ENCODE data around the gene OSCP1.

The OSCP1 gene

DNA sequence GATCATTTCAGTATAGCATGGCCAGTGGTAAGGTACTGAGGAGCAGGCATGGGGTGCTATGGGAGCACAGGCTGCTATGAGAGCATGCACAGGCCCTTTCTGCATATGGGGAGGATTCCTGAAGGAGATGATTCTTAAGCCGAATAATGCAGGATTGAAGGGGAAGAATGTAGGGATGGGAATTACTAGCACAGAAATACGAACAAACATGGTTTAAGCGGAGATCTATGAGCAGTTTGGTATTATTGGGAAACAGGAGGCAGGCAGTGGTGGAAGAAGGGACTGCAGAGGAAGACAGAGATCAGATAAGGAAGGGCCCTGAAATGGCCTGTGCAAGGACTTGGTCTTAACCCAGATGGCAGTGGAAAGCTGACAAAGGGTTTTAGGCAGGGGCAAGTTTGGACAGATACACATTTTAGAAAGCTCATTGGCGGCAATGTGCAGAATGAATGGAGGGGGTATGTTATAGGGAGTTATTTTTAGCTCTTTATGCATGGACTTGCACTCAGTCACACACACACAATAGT is 1.7 kb downstream of the OSCP1 start:
- H2BK120ac ChIP-seq (ENCODE audit: low read depth, low read length) = no peak overlapping the region
- H3K9ac ChIP-seq (ENCODE audit: low read length) = no peak overlapping the region
- no peaks in the 10 kb centered on the region for H3K27me3 ChIP-seq (ENCODE audit: insufficient read depth, low read length, poor library complexity)
- H3K79me2 ChIP-seq (ENCODE audit: control insufficient read depth, insufficient read depth, low read length) = no peaks in the 10 kb centered on the region
- no CpG with 5 or more reads among the region's 4 CpGs for WGBS (ENCODE audit: extremely low coverage, insufficient coverage, low lambda C conversion rate)
- no peak overlapping the region for H3K18ac ChIP-seq (ENCODE audit: low read length)
- H3K4ac ChIP-seq (ENCODE audit: low read depth, low read length) = no peak overlapping the region
- no peak overlapping the region for H3K4me2 ChIP-seq (ENCODE audit: low read length)
- no peak overlapping the region for H2BK15ac ChIP-seq (replicated peaks; ENCODE audit: low read depth)
- H3K79me1 ChIP-seq (ENCODE audit: low read length) = no peaks in the 10 kb centered on the region
- peak; percentile 40 for DNase-seq
- H3K23ac ChIP-seq (ENCODE audit: low read length) = no peak overlapping the region
- no peak overlapping the region for H2BK5ac ChIP-seq (ENCODE audit: low read length)
- no peak overlapping the region for H3K27ac ChIP-seq (ENCODE audit: low read depth, low read length)
- H3K36me3 ChIP-seq (ENCODE audit: control insufficient read depth, insufficient read depth, low read length) = no peaks in the 10 kb centered on the region
- no peak overlapping the region for H4K5ac ChIP-seq (ENCODE audit: low read length)
- no peak overlapping the region for H2AK5ac ChIP-seq (ENCODE audit: low read length)
- no peaks in the 10 kb centered on the region for H3K4me1 ChIP-seq (ENCODE audit: control insufficient read depth, low read depth, low read length)
- no peak overlapping the region for H3K4me3 ChIP-seq (ENCODE audit: low read length)
- H4K8ac ChIP-seq (ENCODE audit: low read depth, low read length) = no peak overlapping the region
- no peak overlapping the region for H3K56ac ChIP-seq (ENCODE audit: low read length)

DNA sequence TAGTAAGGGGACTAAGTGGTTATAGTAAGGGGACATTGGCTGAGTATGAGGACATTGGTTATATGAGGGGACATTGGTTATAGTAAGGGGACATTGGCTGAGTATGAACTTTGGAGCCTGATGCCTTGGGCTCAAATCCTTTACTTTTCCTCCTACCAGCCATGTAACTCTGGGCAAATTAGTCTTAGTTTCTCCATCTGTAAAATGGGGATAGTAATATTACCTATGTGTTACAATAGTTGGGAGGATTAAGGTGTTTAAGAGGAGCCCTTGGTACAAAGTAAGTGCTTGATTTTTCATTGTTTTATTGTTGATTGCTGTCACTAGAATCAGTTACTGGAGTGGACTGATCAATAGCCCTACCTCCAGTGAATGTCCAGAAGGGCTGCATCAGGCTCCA is 2.8 kb downstream of the OSCP1 start:
- Histone ChIP-seq H3K36me3 (ENCODE audit: control insufficient read depth, insufficient read depth, low read length) (no peaks in the 10 kb centered on the region), H2BK120ac (ENCODE audit: low read depth, low read length) (no peak overlapping the region), H3K79me1 (ENCODE audit: low read length) (no peaks in the 10 kb centered on the region), H3K4me1 (ENCODE audit: control insufficient read depth, low read depth, low read length) (no peaks in the 10 kb centered on the region), H3K27ac (ENCODE audit: low read depth, low read length) (no peak overlapping the region), H2BK5ac (ENCODE audit: low read length) (no peak overlapping the region), H3K4me2 (ENCODE audit: low read length) (no peak overlapping the region), H3K4me3 (ENCODE audit: low read length) (no peak overlapping the region), H3K27me3 (ENCODE audit: insufficient read depth, low read length, poor library complexity) (no peaks in the 10 kb centered on the region), H3K4ac (ENCODE audit: low read depth, low read length) (no peak overlapping the region), H2AK5ac (ENCODE audit: low read length) (no peak overlapping the region), H3K9ac (ENCODE audit: low read length) (no peak overlapping the region), H3K56ac (ENCODE audit: low read length) (no peak overlapping the region), H4K5ac (ENCODE audit: low read length) (no peak overlapping the region), H3K79me2 (ENCODE audit: control insufficient read depth, insufficient read depth, low read length) (no peaks in the 10 kb centered on the region), H3K23ac (ENCODE audit: low read length) (no peak overlapping the region), H4K8ac (ENCODE audit: low read depth, low read length) (no peak overlapping the region), H3K18ac (ENCODE audit: low read length) (no peak overlapping the region), H2BK15ac (replicated peaks; ENCODE audit: low read depth) (no peak overlapping the region)
- no peak for DNase-seq

DNA sequence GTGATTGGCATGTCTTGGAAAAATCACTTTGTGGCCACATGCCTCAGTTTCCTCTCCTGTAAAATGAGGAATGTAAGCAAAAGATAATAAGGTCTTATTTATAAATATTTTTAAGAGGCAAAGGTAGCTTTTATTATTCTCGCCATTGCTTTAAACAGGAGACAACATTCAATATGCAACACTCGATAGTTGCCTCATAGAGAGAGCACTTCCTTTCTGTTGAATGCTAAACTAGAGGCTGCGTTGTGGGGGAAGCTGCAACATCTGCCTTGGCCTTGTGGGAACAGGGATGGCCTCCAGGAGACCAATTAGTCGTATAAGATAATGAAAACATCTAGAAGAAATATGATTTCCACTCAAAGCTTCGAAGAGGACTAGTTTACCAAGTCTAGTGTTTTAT is 3.5 kb downstream of the OSCP1 start:
- Histone ChIP-seq H3K79me1 (ENCODE audit: low read length) (no peaks in the 10 kb centered on the region), H3K4ac (ENCODE audit: low read depth, low read length) (no peak overlapping the region), H4K5ac (ENCODE audit: low read length) (no peak overlapping the region), H3K27ac (ENCODE audit: low read depth, low read length) (no peak overlapping the region), H3K9ac (ENCODE audit: low read length) (no peak overlapping the region), H2AK5ac (ENCODE audit: low read length) (no peak overlapping the region), H2BK15ac (replicated peaks; ENCODE audit: low read depth) (no peak overlapping the region), H3K79me2 (ENCODE audit: control insufficient read depth, insufficient read depth, low read length) (no peaks in the 10 kb centered on the region), H3K23ac (ENCODE audit: low read length) (no peak overlapping the region), H3K27me3 (ENCODE audit: insufficient read depth, low read length, poor library complexity) (no peaks in the 10 kb centered on the region), H3K4me1 (ENCODE audit: control insufficient read depth, low read depth, low read length) (no peaks in the 10 kb centered on the region), H3K4me3 (ENCODE audit: low read length) (no peak overlapping the region), H3K56ac (ENCODE audit: low read length) (no peak overlapping the region), H4K8ac (ENCODE audit: low read depth, low read length) (no peak overlapping the region), H3K18ac (ENCODE audit: low read length) (no peak overlapping the region), H3K36me3 (ENCODE audit: control insufficient read depth, insufficient read depth, low read length) (no peaks in the 10 kb centered on the region), H2BK120ac (ENCODE audit: low read depth, low read length) (no peak overlapping the region), H3K4me2 (ENCODE audit: low read length) (no peak overlapping the region), H2BK5ac (ENCODE audit: low read length) (no peak overlapping the region)
- no CpG with 5 or more reads among the region's 5 CpGs for WGBS (ENCODE audit: extremely low coverage, insufficient coverage, low lambda C conversion rate)
- no peak for DNase-seq

DNA sequence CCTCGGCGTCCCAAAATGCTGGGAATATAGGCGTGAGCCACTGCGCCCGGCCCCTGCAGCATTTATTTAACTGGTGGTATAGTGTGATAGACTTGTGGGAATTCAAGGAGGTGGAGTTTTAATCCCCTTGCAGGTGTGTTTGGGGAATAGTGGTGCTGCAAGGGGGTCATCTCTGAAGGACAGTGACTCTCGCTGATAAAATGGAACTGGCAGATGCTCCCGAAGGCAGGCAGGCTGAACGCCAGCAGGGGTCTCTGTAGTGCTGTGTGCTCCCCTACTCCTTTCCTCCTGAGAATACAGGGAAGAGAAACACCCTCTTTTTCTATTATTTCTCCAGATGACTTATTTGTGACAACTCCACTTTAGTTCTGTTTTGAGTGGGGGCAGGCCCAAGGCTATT is 4.0 kb downstream of the OSCP1 start:
- H3K79me1 ChIP-seq (ENCODE audit: low read length) = no peaks in the 10 kb centered on the region
- no peak overlapping the region for H3K27ac ChIP-seq (ENCODE audit: low read depth, low read length)
- no peak overlapping the region for H3K18ac ChIP-seq (ENCODE audit: low read length)
- no peak overlapping the region for H2BK120ac ChIP-seq (ENCODE audit: low read depth, low read length)
- H3K23ac ChIP-seq (ENCODE audit: low read length) = no peak overlapping the region
- H2BK5ac ChIP-seq (ENCODE audit: low read length) = no peak overlapping the region
- no peaks in the 10 kb centered on the region for H3K36me3 ChIP-seq (ENCODE audit: control insufficient read depth, insufficient read depth, low read length)
- no peak overlapping the region for H3K4me3 ChIP-seq (ENCODE audit: low read length)
- no peak overlapping the region for H2AK5ac ChIP-seq (ENCODE audit: low read length)
- no peaks in the 10 kb centered on the region for H3K27me3 ChIP-seq (ENCODE audit: insufficient read depth, low read length, poor library complexity)
- peak; percentile 74 for DNase-seq
- no peaks in the 10 kb centered on the region for H3K4me1 ChIP-seq (ENCODE audit: control insufficient read depth, low read depth, low read length)
- H4K8ac ChIP-seq (ENCODE audit: low read depth, low read length) = no peak overlapping the region
- H3K4me2 ChIP-seq (ENCODE audit: low read length) = no peak overlapping the region
- no peak overlapping the region for H3K56ac ChIP-seq (ENCODE audit: low read length)
- no peaks in the 10 kb centered on the region for H3K79me2 ChIP-seq (ENCODE audit: control insufficient read depth, insufficient read depth, low read length)
- H3K9ac ChIP-seq (ENCODE audit: low read length) = no peak overlapping the region
- no peak overlapping the region for H2BK15ac ChIP-seq (replicated peaks; ENCODE audit: low read depth)
- H3K4ac ChIP-seq (ENCODE audit: low read depth, low read length) = no peak overlapping the region
- WGBS (ENCODE audit: extremely low coverage, insufficient coverage, low lambda C conversion rate) = no CpG with 5 or more reads among the region's 8 CpGs
- no peak overlapping the region for H4K5ac ChIP-seq (ENCODE audit: low read length)

DNA sequence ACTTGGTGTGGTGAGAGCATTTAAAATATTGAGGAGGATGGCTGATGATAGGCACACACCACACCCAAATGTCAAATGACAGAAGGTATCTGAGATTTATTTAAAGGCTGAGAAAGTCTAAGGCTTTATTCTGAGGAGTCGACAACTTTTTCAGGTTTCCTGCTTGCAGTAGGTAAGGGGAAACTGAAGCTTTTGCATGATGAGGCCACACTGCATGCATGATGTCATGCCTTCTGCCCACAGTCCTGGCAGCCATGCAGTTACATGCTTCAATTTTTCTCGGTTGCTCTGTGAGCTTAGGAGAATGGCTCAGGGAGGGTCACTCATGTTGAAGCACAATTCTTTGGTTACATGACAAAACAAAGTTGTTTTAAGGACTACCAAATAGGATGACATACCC is 7.0 kb downstream of the OSCP1 start:
- no peak overlapping the region for H2BK5ac ChIP-seq (ENCODE audit: low read length)
- H3K18ac ChIP-seq (ENCODE audit: low read length) = no peak overlapping the region
- H4K5ac ChIP-seq (ENCODE audit: low read length) = no peak overlapping the region
- no peaks in the 10 kb centered on the region for H3K27me3 ChIP-seq (ENCODE audit: insufficient read depth, low read length, poor library complexity)
- no peak overlapping the region for H3K27ac ChIP-seq (ENCODE audit: low read depth, low read length)
- H2AK5ac ChIP-seq (ENCODE audit: low read length) = no peak overlapping the region
- H3K36me3 ChIP-seq (ENCODE audit: control insufficient read depth, insufficient read depth, low read length) = no peaks in the 10 kb centered on the region
- H4K8ac ChIP-seq (ENCODE audit: low read depth, low read length) = no peak overlapping the region
- no peak overlapping the region for H2BK120ac ChIP-seq (ENCODE audit: low read depth, low read length)
- H2BK15ac ChIP-seq (replicated peaks; ENCODE audit: low read depth) = no peak overlapping the region
- no peak overlapping the region for H3K4me3 ChIP-seq (ENCODE audit: low read length)
- H3K9ac ChIP-seq (ENCODE audit: low read length) = no peak overlapping the region
- H3K4me1 ChIP-seq (ENCODE audit: control insufficient read depth, low read depth, low read length) = peaks cover 4% of the 10 kb centered on the region
- H3K79me1 ChIP-seq (ENCODE audit: low read length) = no peaks in the 10 kb centered on the region
- no peak for DNase-seq
- WGBS (ENCODE audit: extremely low coverage, insufficient coverage, low lambda C conversion rate) = no CpG with 5 or more reads among the region's 2 CpGs
- H3K4ac ChIP-seq (ENCODE audit: low read depth, low read length) = no peak overlapping the region
- no peak overlapping the region for H3K4me2 ChIP-seq (ENCODE audit: low read length)
- no peak overlapping the region for H3K56ac ChIP-seq (ENCODE audit: low read length)
- H3K79me2 ChIP-seq (ENCODE audit: control insufficient read depth, insufficient read depth, low read length) = no peaks in the 10 kb centered on the region
- H3K23ac ChIP-seq (ENCODE audit: low read length) = no peak overlapping the region

DNA sequence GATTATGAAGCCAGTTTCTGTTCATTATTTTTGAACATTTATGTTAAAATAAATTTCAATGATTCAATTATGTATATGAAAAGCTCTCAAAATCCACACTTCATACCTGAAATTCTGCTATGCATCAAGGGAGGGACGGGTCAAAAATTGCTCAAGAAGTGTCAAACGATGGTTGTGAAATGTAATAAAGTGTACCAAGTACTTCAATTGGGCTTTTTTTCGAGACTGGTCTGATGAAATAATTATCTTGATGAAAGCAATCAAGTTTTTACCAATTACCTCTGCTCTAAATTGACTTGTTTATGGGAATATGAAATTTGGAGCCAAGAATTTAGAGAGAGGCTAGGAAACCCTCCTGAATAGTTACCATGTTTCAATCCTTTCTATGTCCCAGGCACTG is 7.9 kb downstream of the OSCP1 start:
- no peak overlapping the region for H2BK5ac ChIP-seq (ENCODE audit: low read length)
- no peak for DNase-seq
- no CpG with 5 or more reads among the region's 3 CpGs for WGBS (ENCODE audit: extremely low coverage, insufficient coverage, low lambda C conversion rate)

More for the DNA sequence above, 7.9 kb downstream of the OSCP1 start:
- Histone ChIP-seq H3K27me3 (ENCODE audit: insufficient read depth, low read length, poor library complexity) (no peaks in the 10 kb centered on the region), H3K4ac (ENCODE audit: low read depth, low read length) (no peak overlapping the region), H4K8ac (ENCODE audit: low read depth, low read length) (no peak overlapping the region), H3K27ac (ENCODE audit: low read depth, low read length) (no peak overlapping the region), H3K79me2 (ENCODE audit: control insufficient read depth, insufficient read depth, low read length) (no peaks in the 10 kb centered on the region), H3K56ac (ENCODE audit: low read length) (no peak overlapping the region), H2BK15ac (replicated peaks; ENCODE audit: low read depth) (no peak overlapping the region), H3K79me1 (ENCODE audit: low read length) (no peaks in the 10 kb centered on the region), H2AK5ac (ENCODE audit: low read length) (no peak overlapping the region), H3K4me1 (ENCODE audit: control insufficient read depth, low read depth, low read length) (peaks cover 4% of the 10 kb centered on the region), H2BK120ac (ENCODE audit: low read depth, low read length) (no peak overlapping the region), H4K5ac (ENCODE audit: low read length) (no peak overlapping the region), H3K4me3 (ENCODE audit: low read length) (no peak overlapping the region), H3K23ac (ENCODE audit: low read length) (no peak overlapping the region), H3K9ac (ENCODE audit: low read length) (no peak overlapping the region), H3K36me3 (ENCODE audit: control insufficient read depth, insufficient read depth, low read length) (no peaks in the 10 kb centered on the region), H3K18ac (ENCODE audit: low read length) (no peak overlapping the region), H3K4me2 (ENCODE audit: low read length) (no peak overlapping the region)
